ENCODE measurements around the gene SCARB1.

Gene SCARB1

GRCh38 chr12:124740691-124741137 lies 123.0 kb downstream of the SCARB1 start:
- DNase-seq = no peak

- no peak for DNase-seq
These were observed 123.6 kb downstream of the SCARB1 start for GRCh38 chr12:124739953-124740561.

- DNase-seq = no peak
These were observed 124.8 kb downstream of the SCARB1 start for GRCh38 chr12:124738636-124739467.

DNA sequence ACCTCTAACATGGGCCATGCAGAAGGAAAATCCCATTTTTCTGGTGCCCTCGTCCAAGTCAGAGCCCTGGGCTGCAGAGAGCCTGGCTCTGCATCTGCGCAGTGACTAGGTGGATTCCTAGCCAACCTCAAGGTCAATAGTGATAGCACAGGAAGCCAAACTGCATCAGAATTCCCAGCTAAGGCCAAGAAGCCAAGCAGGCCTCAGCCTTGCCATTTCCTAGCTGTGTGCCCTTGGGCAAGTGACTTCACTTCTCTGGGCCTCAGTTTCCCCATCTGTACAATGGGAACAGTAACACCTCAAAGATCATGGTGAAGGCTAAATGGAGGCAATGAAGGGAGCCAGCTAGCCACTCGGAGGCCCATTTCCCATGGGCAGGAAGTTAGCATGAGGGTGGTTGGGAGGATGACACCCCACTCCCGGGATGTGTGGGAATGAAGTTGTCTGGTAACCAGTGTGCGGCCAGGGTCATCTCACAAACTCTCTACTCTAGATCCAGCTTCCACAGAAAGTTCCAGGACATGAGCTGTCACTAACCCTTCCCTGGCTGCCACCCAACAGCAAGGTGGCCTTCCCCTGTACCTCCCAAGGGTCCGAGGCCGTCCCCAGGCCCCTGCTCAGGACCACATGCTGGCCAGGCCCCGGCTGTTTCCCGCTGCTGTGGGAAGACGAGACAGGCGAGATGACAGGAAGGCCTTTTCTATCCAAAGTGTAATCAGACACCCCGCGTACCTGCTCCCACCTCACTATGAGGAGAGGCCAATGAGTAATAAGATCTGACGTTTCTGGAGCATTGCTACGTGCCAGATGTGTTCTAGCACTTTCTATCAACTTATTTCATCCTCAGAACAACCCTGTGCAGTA lies 125.7 kb downstream of the SCARB1 start:
- DNase-seq = no peak

- no peak for DNase-seq
These were observed 126.6 kb downstream of the SCARB1 start for GRCh38 chr12:124737040-124737419.

DNA sequence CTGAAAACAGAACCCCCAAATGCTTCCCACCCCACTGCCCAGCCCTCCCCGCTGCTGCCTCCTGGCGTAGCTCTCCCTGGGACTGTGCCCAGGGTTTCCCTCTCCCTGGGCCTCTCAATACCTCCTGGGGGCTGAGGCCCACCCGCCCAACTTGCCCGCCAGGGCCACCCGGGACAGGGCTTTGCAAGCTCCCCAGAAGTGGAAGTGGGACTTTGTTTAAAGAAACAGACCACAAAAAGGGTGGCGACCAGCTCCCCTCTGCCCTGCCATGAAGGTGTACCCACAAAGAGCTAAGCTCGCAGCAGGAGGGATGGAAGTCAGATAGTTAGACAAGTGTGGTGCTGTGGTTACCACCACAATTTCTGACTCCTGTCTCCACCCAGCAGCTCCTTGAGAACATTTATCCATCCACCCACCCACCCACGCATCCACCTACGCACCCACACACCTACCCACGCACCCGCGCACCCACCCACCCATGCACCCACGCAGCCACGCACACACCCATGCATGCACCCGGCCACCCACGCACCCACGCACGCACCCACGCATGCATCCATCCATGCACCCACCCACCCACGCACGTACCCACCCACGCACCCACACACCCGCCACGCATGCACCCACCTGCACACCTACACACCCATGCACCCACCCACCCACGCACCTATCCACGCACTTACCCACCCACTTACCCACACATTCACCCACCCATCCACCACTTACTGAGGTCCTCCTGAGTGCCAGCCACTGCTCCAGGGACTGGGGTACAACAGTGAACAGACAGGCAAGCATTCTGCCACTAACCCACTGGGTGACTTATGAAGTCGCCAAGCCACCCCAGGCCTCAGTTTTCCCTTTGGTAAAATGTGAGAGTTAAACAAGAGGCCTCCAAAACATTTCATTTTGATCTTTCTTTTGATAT lies 127.3 kb downstream of the SCARB1 start:
- no peak for DNase-seq

GRCh38 chr12:124734224-124734788 lies 129.4 kb downstream of the SCARB1 start:
- DNase-seq = no peak

GRCh38 chr12:124733086-124733485 lies 130.6 kb downstream of the SCARB1 start:
- no peak for DNase-seq

DNA sequence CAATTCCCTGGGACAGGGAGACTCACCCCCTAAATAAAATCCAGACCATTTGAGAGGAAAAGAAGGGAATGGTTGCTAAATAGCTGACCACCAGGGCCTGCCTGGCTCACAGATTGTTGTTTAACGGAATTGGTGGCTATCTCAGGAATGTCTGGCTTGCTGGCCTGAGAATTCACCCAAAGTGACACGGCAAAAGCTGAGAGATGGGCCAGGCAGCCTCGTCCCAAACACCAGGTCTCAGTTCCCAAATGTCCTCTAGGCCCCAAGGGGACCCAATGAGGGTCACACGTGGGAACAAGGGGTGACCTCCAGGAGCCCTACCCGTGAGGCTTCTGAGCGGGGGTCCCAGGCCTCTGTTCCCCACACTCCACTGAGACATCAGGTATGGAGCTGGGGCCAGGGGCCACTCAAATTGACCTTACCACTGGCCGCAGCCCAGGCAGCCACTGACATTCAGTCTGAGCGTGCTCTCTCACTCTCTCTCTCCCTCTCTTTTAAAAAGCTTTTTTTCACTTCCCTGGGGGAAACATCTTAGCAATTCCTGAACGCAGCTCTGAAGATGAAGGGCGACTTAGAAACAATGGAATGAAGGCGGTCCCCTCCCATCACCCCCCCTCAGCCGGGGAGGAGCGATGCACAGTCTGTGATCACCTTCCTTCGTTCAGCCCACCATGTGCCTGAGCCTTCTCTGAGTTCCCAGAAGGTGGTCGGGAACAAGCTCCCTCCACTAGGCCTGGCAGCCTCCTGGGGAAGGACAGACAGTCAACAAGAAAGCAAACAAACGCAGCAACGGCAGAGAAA lies 131.2 kb downstream of the SCARB1 start:
- DNase-seq = no peak

DNA sequence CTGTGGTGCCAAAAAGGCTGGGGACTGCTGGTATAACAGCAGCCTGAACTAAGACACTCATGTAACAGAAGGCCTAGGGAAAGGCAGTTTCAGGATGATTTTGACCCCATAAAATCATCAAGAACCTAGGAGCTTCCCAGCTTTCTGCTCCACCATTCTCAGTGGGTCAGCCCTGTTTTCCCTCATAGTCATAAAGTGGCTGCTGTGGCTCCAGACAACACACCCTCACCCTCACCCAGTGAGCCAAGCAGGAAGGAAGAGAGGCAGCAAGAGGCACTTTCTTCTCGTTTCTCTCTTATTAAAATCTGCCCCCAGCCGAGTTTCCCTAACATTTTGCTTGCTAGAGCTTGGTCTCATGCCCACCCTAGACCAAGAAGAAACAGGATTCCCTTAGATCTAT lies 131.8 kb downstream of the SCARB1 start:
- no peak for DNase-seq

- DNase-seq = no peak
These were observed 133.2 kb downstream of the SCARB1 start for GRCh38 chr12:124730455-124730932.

DNA sequence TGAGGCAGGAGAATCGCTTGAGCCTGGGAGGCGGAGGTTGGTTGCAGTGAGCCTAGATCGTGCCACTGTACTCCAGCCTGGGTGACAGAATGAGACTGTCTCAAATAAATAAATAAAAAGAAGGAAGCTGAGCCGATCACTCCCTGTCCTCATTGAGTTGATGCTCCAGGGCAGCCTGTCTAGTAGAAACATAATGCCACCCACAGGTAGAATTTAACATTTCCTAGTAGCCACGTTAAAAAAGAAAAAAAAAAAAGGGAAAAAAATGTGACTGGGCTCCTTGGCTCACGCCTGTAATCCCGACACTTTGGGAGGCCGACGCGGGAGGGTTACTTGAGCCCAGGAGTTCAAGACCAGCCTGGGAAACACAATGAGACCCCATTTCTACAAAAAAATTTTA lies 135.7 kb downstream of the SCARB1 start:
- no peak for DNase-seq

DNA sequence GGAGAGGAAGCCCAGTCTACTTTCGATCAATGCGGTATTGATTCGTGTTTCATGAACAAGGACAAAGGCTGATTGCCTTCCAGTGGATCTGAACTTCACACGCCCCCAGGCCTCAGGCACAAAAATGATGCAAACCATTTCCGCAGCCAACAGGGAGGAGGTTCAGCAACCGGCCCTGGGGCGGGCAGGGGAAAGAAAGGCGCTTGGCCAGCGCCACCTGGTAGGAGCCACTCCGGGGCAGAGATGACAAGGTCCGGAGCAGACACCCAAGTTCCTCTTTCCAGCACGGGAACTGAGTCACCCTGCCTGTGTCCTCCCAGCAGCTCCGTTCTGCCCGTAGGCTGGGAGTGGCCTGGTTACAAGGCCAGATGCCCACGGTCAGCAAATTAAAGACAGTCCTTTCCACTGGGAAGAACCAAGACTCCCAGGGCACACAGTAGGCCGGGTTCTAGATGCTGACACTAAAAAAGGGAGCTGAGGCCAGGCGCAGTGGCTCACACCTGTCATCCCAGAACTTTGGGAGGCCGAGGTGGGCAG lies 136.3 kb downstream of the SCARB1 start:
- no peak for DNase-seq

Measured in NCI-H1048 (cell line).